GM12865 (cell line): ENCODE measurements around the gene PSMF1.

Source experiments
- DNase-seq: peaks from one replicate; pipeline ENCODE4 v3.0.0; 2010; ENCODE audit warnings: low read depth
- H3K4me3 ChIP-seq: 2 replicates; pipeline ENCODE4 v1.5.1; 2011; ENCODE audit warnings: mild to moderate bottlenecking, low read depth, low read length, control low read depth
- CTCF ChIP-seq: IDR thresholded peaks from 2 replicates; pipeline ENCODE4 v1.5.1; 2011; ENCODE audit warnings: low read length, control low read depth, low read depth, inconsistent platforms; ENCODE audit not compliant: insufficient read depth; ENCODE audit errors: missing control alignments

The PSMF1 gene

GRCh38 chr20:1184638-1185315 is 66.4 kb downstream of the PSMF1 start, which contains the start of gene TMEM74B:
TSS of gene TMEM74B (minus strand) at chr20:1184981. CDS start at chr20:1183801, 1,180 bp downstream.
- no peak for DNase-seq
- no peak for TF ChIP-seq CTCF
- peak within 1 kb of the TSS; percentile 11 for H3K4me3 ChIP-seq

GRCh38 chr20:1185316-1185741 is 66.9 kb downstream of the PSMF1 start:
- no peak for TF ChIP-seq CTCF
- peak overlapping the region; percentile 11 for H3K4me3 ChIP-seq
- no peak for DNase-seq

GRCh38 chr20:1185790-1186334 is 67.5 kb downstream of the PSMF1 start:
- peak; percentile 53 for TF ChIP-seq CTCF
- peak; percentile 57 for DNase-seq
- H3K4me3 ChIP-seq = no peak overlapping the region

- TF ChIP-seq CTCF = no peak
- no peak overlapping the region for H3K4me3 ChIP-seq
- DNase-seq = no peak
These were observed 68.1 kb downstream of the PSMF1 start for GRCh38 chr20:1186367-1186991.

- no peak overlapping the region for H3K4me3 ChIP-seq
- DNase-seq = no peak
These were observed 69.3 kb downstream of the PSMF1 start for GRCh38 chr20:1187605-1188171.

GRCh38 chr20:1188347-1188746 is 69.9 kb downstream of the PSMF1 start:
- TF ChIP-seq CTCF = no peak
- no peak overlapping the region for H3K4me3 ChIP-seq
- no peak for DNase-seq

More at GRCh38 chr20:1187605-1188171, 69.3 kb downstream of the PSMF1 start:
- no peak for TF ChIP-seq CTCF
